ENCODE measurements around the gene MAGI1. TPM values are rescaled to one million over a fixed set of nuclear protein-coding genes. Genes with fewer than 3 reads are reported as not detected.

The MAGI1 gene
- total RNA-seq, 1 donor from 2014 or later = 49.8 TPM

DNA sequence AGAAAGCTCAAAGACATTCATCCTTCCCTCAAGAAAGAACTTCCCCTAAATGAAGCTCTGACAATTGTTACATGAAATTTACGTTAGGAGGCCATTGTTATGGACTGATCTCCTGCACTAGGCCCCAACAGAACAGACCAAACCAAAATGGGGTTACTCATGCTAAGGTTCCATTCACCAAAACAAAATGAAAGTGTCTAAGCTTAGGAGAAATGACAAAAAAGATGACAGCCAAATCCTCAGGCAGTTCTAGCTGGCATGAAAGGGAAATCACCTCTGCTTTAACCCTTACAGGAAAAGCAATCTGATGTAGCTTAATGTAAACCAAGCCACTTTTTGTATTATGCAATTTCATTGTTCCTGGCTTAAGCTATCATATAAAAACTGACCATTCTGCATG, 271.2 kb downstream of the MAGI1 start:
- Mint-ChIP-seq H3K27me3 (ENCODE audit: low read depth) (no peaks in the 10 kb centered on the region), H3K4me1 (peaks cover 12% of the 10 kb centered on the region), H3K4me3 (no peak overlapping the region), H3K9me3 (no peaks in the 10 kb centered on the region), H3K36me3 (ENCODE audit: low read depth) (no peaks in the 10 kb centered on the region), H3K27ac (ENCODE audit: unreplicated experiment) (no peak overlapping the region)
- no peak for DNase-seq (ENCODE audit: low read depth, low spot score)
- TF ChIP-seq, protein P1, sequence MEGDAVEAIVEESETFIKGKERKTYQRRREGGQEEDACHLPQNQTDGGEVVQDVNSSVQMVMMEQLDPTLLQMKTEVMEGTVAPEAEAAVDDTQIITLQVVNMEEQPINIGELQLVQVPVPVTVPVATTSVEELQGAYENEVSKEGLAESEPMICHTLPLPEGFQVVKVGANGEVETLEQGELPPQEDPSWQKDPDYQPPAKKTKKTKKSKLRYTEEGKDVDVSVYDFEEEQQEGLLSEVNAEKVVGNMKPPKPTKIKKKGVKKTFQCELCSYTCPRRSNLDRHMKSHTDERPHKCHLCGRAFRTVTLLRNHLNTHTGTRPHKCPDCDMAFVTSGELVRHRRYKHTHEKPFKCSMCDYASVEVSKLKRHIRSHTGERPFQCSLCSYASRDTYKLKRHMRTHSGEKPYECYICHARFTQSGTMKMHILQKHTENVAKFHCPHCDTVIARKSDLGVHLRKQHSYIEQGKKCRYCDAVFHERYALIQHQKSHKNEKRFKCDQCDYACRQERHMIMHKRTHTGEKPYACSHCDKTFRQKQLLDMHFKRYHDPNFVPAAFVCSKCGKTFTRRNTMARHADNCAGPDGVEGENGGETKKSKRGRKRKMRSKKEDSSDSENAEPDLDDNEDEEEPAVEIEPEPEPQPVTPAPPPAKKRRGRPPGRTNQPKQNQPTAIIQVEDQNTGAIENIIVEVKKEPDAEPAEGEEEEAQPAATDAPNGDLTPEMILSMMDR (conservative IDR thresholded peaks at IDR 0.05) = no peak

DNA sequence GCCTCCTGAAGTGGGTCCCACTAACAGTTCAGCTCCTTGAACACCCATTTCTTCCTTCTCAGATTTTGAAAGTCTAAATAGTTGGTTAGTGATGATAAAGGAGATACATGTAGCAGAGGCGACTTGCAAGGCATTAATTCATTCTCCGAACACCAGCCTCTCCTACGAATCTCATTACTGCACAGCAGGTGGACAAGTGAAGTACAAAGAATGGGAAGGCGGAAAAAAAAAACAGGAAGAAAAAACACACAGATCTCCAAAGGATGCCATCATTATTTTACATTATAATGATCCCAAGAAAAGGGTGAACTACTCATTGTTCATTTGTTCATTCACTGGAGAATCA, 276.5 kb downstream of the MAGI1 start:
- Mint-ChIP-seq H3K4me3 (peak overlapping the region; percentile 1), H3K27me3 (ENCODE audit: low read depth) (no peaks in the 10 kb centered on the region), H3K4me1 (peaks cover 55% of the 10 kb centered on the region), H3K9me3 (no peaks in the 10 kb centered on the region), H3K27ac (ENCODE audit: unreplicated experiment) (peak overlapping the region; percentile 35), H3K36me3 (ENCODE audit: low read depth) (no peaks in the 10 kb centered on the region)
- TF ChIP-seq, protein P1 (conservative IDR thresholded peaks at IDR 0.05) = no peak
- no peak for DNase-seq (ENCODE audit: low read depth, low spot score)

DNA sequence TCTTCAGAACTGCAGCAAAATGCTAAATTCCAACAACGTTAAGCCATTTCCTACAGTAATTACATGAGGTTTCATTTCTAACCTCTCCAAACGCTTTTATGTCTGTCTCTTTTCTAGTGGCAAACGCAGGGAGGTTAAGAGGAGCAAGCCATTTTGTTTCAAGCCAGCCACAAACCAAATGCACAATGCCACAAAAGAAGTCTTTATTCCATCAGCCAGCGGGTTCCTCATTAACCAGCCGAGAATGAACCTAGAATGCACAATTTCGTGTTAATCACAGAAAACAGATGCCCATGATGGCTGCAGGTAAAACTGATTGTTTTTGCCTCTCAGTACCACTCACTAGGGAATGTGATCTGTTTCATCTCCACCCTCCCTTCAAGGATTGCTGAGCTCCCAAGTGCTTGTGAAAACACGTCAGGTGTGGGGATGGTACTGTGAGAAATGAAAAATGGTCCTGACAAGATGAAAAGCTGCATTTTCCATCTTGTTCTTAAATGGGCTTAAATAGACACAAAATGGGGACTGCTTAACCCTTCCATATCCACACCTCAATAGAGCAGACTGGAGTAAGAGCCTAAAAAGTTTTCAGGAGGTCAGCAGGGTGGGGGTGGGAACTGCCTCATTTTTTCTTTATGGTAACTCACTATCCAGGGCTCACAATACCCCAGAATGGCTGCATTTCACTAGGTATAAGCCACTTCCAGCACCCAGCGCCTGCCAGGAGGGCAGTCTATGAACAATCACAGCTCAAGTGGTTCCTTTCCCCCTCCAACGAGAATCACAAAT, 277.1 kb downstream of the MAGI1 start:
- TF ChIP-seq, protein P1 (conservative IDR thresholded peaks at IDR 0.05) = no peak
- H3K27ac Mint-ChIP-seq (ENCODE audit: unreplicated experiment) = peak overlapping the region; percentile 35
- H3K36me3 Mint-ChIP-seq (ENCODE audit: low read depth) = no peaks in the 10 kb centered on the region
- H3K4me1 Mint-ChIP-seq = peaks cover 55% of the 10 kb centered on the region
- H3K9me3 Mint-ChIP-seq = no peaks in the 10 kb centered on the region
- H3K4me3 Mint-ChIP-seq = peak overlapping the region; percentile 4
- no peak for DNase-seq (ENCODE audit: low read depth, low spot score)
- no peaks in the 10 kb centered on the region for H3K27me3 Mint-ChIP-seq (ENCODE audit: low read depth)

DNA sequence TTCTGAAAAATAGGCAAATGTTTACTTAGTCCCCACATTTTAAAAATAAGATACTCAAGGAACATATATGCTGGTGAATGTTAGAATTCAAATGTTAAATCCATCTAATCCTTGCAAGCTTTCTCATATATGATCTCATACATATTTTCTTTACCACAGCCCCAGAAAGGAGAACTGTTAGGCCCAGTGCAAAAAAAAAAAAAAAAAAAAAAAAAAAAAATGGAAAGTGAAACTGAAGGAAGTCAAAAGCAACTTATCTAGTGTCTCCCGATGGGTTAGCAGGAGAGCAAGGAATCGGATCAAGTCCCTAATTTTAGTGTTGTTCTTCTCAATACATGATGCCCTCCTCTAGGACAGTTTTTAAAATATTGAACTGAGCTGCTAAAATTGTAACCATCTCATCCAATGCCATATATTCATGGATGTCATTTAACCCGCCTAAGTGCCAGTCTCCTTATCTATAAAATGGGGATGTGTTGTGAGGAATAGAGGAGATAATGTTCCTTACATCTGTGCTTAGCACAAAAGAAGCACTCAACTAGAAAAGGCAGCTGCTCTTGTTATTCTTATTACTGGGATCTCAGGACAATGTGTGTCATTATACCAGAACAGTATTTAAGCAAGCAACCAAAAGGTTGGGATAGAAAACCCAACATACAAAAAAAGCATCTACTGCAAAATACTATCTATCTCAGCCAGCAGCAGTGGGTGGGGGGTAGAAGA, 279.7 kb downstream of the MAGI1 start:
- Mint-ChIP-seq H3K27me3 (ENCODE audit: low read depth) (no peaks in the 10 kb centered on the region), H3K27ac (ENCODE audit: unreplicated experiment) (no peak overlapping the region), H3K9me3 (no peaks in the 10 kb centered on the region), H3K4me1 (peaks cover 55% of the 10 kb centered on the region), H3K36me3 (ENCODE audit: low read depth) (no peaks in the 10 kb centered on the region), H3K4me3 (peak overlapping the region; percentile 39)
- TF ChIP-seq, protein P1 (conservative IDR thresholded peaks at IDR 0.05) = no peak
- DNase-seq (ENCODE audit: low read depth, low spot score) = no peak

DNA sequence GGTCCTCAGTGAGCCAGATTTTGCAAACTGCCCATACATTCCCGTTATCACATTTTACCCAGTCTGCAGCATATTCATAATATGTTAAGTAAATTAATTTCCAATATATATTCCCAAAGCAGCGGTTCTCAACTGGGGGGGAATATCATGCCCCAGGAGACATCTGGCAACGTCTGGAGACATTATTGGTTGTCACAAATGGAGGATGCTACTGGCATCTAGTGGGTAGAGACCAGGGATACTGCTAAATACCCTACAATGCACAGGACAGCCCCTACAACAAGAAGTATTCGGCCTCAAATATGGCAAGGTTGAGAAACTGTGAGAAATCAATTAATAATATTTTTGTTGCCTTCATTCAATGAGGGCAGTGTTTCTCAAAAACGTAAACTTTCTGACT, 280.3 kb downstream of the MAGI1 start:
- Mint-ChIP-seq H3K9me3 (no peaks in the 10 kb centered on the region), H3K27ac (ENCODE audit: unreplicated experiment) (no peak overlapping the region), H3K4me3 (no peak overlapping the region), H3K27me3 (ENCODE audit: low read depth) (no peaks in the 10 kb centered on the region), H3K36me3 (ENCODE audit: low read depth) (no peaks in the 10 kb centered on the region), H3K4me1 (peaks cover 55% of the 10 kb centered on the region)
- TF ChIP-seq, protein P1 (conservative IDR thresholded peaks at IDR 0.05) = no peak
- DNase-seq (ENCODE audit: low read depth, low spot score) = no peak

Measured in neural crest cell (in vitro differentiated cells).